Endothelial cell (in vitro differentiated cells): ENCODE measurements around the gene DNAH6. TPM values are rescaled to one million over a fixed set of nuclear protein-coding genes. Genes with fewer than 3 reads are reported as not detected.

Experiments
- DNase-seq: peaks from one replicate; pipeline ENCODE4 v3.0.0; 2021; ENCODE audit warnings: low spot score
- H3K27ac Mint-ChIP-seq: one replicate; pipeline ENCODE4 v1.8.0; 2021; ENCODE audit warnings: mixed read lengths, inconsistent platforms; ENCODE audit not compliant: unreplicated experiment
- H3K27me3 Mint-ChIP-seq: one replicate; pipeline ENCODE4 v1.8.0; 2021; ENCODE audit warnings: mild to moderate bottlenecking, moderate library complexity, mixed read lengths, inconsistent platforms; ENCODE audit not compliant: unreplicated experiment
- H3K36me3 Mint-ChIP-seq: one replicate; pipeline ENCODE4 v1.8.0; 2021; ENCODE audit warnings: mild to moderate bottlenecking, low read depth, mixed read lengths, inconsistent platforms; ENCODE audit not compliant: unreplicated experiment
- H3K4me1 Mint-ChIP-seq: one replicate; pipeline ENCODE4 v1.8.0; 2021; ENCODE audit warnings: mild to moderate bottlenecking, mixed read lengths, inconsistent platforms; ENCODE audit not compliant: unreplicated experiment
- H3K4me3 Mint-ChIP-seq: one replicate; pipeline ENCODE4 v1.8.0; 2021; ENCODE audit warnings: mild to moderate bottlenecking, mixed read lengths, inconsistent platforms; ENCODE audit not compliant: unreplicated experiment
- H3K9me3 Mint-ChIP-seq: one replicate; pipeline ENCODE4 v1.8.0; 2021; ENCODE audit warnings: mixed read lengths, inconsistent platforms; ENCODE audit not compliant: unreplicated experiment
- total RNA-seq: library from RNA; stranded (reverse); fragmentation: NEBNext Ultra II Directional; extraction: Animal tissue kit (Norgen Biotek cat#: 25700); gene quantifications from one replicate; pipeline ENCODE4 v1.2.1, GENCODE V29; 2021; ENCODE audit not compliant: unreplicated experiment
- TF ChIP-seq, protein P1 (sequence below): fragments of 200-600 bp; sonication (generic); IDR thresholded peaks from one replicate; pipeline ENCODE4 v1.5.0; 2021; ENCODE audit warnings: antibody characterized with exemption; ENCODE audit not compliant: unreplicated experiment

The DNAH6 gene
- total RNA-seq, 1 donor from 2014 or later, result 7.8 TPM

DNA sequence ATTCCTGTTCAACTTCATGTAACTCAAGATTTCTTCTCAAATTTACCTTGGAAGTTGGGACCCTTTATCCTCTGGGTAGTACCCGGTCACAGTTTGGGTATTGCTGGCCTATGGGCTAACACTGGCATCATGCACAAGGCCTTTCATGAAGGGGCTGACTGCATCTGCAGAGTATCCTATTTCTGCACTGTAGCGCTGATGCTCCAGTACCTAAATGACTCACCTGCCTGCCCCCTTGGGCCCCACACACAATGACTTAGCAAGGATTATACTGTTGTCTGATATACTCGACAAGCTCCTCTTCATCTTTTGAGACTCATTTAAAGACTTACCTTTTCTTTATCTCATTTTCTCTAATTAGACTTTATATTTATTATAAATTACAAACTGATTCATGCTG lies 39.9 kb downstream of the DNAH6 start:
- DNase-seq, result no peak
- H3K4me3 Mint-ChIP-seq, result no peak overlapping the region
- H3K4me1 Mint-ChIP-seq, result no peaks in the 10 kb centered on the region
- TF ChIP-seq, protein P1, sequence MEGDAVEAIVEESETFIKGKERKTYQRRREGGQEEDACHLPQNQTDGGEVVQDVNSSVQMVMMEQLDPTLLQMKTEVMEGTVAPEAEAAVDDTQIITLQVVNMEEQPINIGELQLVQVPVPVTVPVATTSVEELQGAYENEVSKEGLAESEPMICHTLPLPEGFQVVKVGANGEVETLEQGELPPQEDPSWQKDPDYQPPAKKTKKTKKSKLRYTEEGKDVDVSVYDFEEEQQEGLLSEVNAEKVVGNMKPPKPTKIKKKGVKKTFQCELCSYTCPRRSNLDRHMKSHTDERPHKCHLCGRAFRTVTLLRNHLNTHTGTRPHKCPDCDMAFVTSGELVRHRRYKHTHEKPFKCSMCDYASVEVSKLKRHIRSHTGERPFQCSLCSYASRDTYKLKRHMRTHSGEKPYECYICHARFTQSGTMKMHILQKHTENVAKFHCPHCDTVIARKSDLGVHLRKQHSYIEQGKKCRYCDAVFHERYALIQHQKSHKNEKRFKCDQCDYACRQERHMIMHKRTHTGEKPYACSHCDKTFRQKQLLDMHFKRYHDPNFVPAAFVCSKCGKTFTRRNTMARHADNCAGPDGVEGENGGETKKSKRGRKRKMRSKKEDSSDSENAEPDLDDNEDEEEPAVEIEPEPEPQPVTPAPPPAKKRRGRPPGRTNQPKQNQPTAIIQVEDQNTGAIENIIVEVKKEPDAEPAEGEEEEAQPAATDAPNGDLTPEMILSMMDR, result no peak
- no peaks in the 10 kb centered on the region for H3K9me3 Mint-ChIP-seq
- peaks cover 11% of the 10 kb centered on the region for H3K36me3 Mint-ChIP-seq
- peaks cover 1% of the 10 kb centered on the region for H3K27me3 Mint-ChIP-seq
- no peak overlapping the region for H3K27ac Mint-ChIP-seq

DNA sequence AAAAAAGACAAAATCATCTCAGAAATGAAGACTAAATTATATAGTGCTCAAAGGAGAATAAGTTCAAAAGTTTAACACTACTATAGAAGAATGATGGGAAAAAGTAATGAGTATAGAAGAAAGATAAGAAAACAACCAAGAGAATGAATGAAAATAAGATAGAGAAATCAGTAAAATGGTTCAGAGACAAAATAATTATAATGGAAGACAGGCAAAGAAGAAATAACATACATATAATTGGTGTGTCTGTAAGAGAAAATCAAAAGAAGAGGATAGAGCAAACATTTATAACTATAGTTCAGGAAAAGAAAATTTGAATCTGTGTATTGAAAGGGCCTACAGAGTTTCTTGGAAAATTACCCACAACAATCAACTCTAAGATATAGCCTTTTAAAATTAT lies 43.5 kb downstream of the DNAH6 start:
- Mint-ChIP-seq H3K4me1 (no peaks in the 10 kb centered on the region), H3K4me3 (no peak overlapping the region), H3K36me3 (peaks cover 11% of the 10 kb centered on the region), H3K27ac (no peak overlapping the region), H3K9me3 (no peaks in the 10 kb centered on the region), H3K27me3 (peaks cover 1% of the 10 kb centered on the region)
- no peak for DNase-seq
- TF ChIP-seq, protein P1, result no peak

- H3K27me3 Mint-ChIP-seq, result peaks cover 3% of the 10 kb centered on the region
- TF ChIP-seq, protein P1, result no peak
- H3K4me1 Mint-ChIP-seq, result peaks cover 12% of the 10 kb centered on the region
- peaks cover 3% of the 10 kb centered on the region for H3K36me3 Mint-ChIP-seq
- peak overlapping the region; percentile 79 for H3K27ac Mint-ChIP-seq
- no peak for DNase-seq
- no peaks in the 10 kb centered on the region for H3K9me3 Mint-ChIP-seq
- no peak overlapping the region for H3K4me3 Mint-ChIP-seq
These were observed 63.4 kb downstream of the DNAH6 start for GRCh38 chr2:84579661-84580060.

DNA sequence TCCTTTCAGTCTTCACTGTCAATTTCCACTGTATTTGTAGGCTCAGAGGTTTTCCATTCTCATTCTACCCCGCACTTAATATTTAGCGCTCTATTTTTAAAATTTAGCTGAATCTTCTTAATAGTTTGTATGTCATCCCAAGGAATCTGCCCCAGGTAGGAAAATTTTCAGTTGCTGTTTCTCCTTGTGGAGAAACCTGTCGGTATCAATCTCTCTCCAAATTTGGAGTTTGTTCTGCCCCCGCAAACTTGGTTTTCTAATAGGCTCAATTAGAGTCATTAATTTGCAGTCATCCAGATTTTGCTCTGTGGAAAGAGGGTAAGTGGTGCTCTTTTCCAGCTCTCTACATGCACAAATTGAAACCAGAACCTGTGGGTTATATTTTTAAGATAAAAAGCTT lies 87.6 kb downstream of the DNAH6 start:
- H3K36me3 Mint-ChIP-seq, result peaks cover 9% of the 10 kb centered on the region
- TF ChIP-seq, protein P1, result no peak
- H3K4me3 Mint-ChIP-seq, result no peak overlapping the region
- DNase-seq, result no peak
- H3K4me1 Mint-ChIP-seq, result no peaks in the 10 kb centered on the region
- no peak overlapping the region for H3K27ac Mint-ChIP-seq
- H3K9me3 Mint-ChIP-seq, result no peaks in the 10 kb centered on the region
- H3K27me3 Mint-ChIP-seq, result no peaks in the 10 kb centered on the region

DNA sequence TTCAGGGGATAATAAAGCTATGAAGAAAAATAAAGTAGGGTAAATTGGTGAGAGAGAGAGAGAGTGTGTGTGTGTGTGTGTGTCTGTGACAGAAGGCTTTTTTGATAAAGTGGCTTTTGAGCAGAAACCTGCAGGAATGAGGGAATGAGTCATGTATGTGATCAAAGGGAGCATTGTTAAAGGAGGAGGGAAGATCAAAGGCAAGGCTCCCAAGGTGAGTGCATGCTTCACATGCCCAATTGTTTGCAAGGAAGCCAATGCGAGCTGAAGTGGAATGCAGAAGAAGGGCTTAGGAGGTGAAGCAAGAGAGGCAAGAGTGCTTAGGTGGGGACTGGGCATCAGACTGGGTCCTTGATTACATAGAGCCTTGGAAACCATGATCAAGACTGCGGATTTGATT lies 96.8 kb downstream of the DNAH6 start:
- Mint-ChIP-seq H3K27ac (no peak overlapping the region), H3K4me1 (peaks cover 2% of the 10 kb centered on the region), H3K4me3 (no peak overlapping the region), H3K27me3 (no peaks in the 10 kb centered on the region), H3K9me3 (no peaks in the 10 kb centered on the region), H3K36me3 (peaks cover 28% of the 10 kb centered on the region)
- no peak for DNase-seq
- TF ChIP-seq, protein P1, result no peak
